Endothelial cell of umbilical vein (primary cell): ENCODE measurements around the gene ARHGEF28. TPM values are rescaled to one million over a fixed set of nuclear protein-coding genes. Genes with fewer than 3 reads are reported as not detected.

Experiments used
- BruUV-seq: library from RNA; stranded (reverse); fragments of 400-500 nt; replicated peaks from 2 replicates; lab custom pipeline; 2021; lab: Mats Ljungman, UMichigan
- CTCF ChIA-PET: fragments of 300-600, 350-600 bp; sonication (Branson Sonifier 250); formaldehyde crosslinking; loops from one replicate; lab custom pipeline; 2021; ENCODE audit warnings: antibody characterized with exemption, inconsistent platforms; lab: Charles Lee
- POLR2A ChIA-PET: fragments of 300-600, 350-600 bp; sonication (Branson Sonifier 250); formaldehyde crosslinking; loops from one replicate; lab custom pipeline; 2021; ENCODE audit warnings: antibody characterized with exemption, inconsistent platforms; lab: Charles Lee
- DNase-seq: peaks from one replicate; pipeline ENCODE4 v3.0.0-alpha.2; 2011; ENCODE audit warnings: low read depth, low spot score
- FAIRE-seq: peaks from 2 replicates; lab custom pipeline; 2011; peaks lifted over from hg19 to GRCh38; lab: Jason Lieb, UNC
- H2AFZ ChIP-seq: 2 replicates; pipeline ENCODE4 v1.6.0; 2012; ENCODE audit warnings: low read depth, low read length, control low read depth, inconsistent platforms
- H3K27ac ChIP-seq: 2 replicates; pipeline ENCODE4 v1.5.1; 2011; ENCODE audit warnings: low read depth, mild to moderate bottlenecking, control low read depth, low read length, moderate library complexity; ENCODE audit not compliant: insufficient read depth
- H3K27me3 ChIP-seq, 2 experiments: 2 replicates each; pipeline versions ENCODE4 v1.6.0 to v1.6.1; 2011; ENCODE audit warnings: low read length in 2 of 2, mixed read lengths in 1 of 2; ENCODE audit not compliant: control insufficient read depth in 2 of 2, insufficient read depth in 2 of 2
- H3K36me3 ChIP-seq, 2 experiments: 2 replicates in 1 of 2; 3 replicates in 1 of 2; pipeline ENCODE4 v1.5.1; 2011; ENCODE audit warnings: low read length in 2 of 2, mild to moderate bottlenecking in 1 of 2, moderate library complexity in 1 of 2; ENCODE audit not compliant: control insufficient read depth in 2 of 2, insufficient read depth in 2 of 2; ENCODE audit errors: extremely low read depth in 1 of 2
- H3K4me1 ChIP-seq: 3 replicates; pipeline ENCODE4 v1.5.1; 2011; ENCODE audit warnings: mild to moderate bottlenecking, low read length; ENCODE audit not compliant: control insufficient read depth, insufficient read depth; ENCODE audit errors: extremely low read depth
- H3K4me2 ChIP-seq: 2 replicates; pipeline ENCODE4 v1.6.1; 2011; ENCODE audit warnings: low read length, control low read depth, mixed read lengths; ENCODE audit not compliant: insufficient read depth
- H3K4me3 ChIP-seq, 3 experiments: fragments of 200-600 bp in 1 of 3; sonication (generic), shearing (Covaris generic) in 1 of 3; replicated peaks in 1 of 3; 2 replicates each; pipeline ENCODE4 v1.5.1; 2011 to 2016; ENCODE audit warnings: control low read depth in 3 of 3, low read length in 3 of 3, mild to moderate bottlenecking in 2 of 3, inconsistent platforms in 1 of 3, low read depth in 1 of 3, moderate library complexity in 1 of 3; ENCODE audit not compliant: insufficient read depth in 1 of 3
- H3K79me2 ChIP-seq: 2 replicates; pipeline ENCODE4 v1.6.0; 2012; ENCODE audit warnings: low read length, inconsistent platforms; ENCODE audit not compliant: control insufficient read depth, insufficient read depth
- H3K9ac ChIP-seq: replicated peaks from 2 replicates; pipeline ENCODE3; 2011; ENCODE audit warnings: low read length, control low read depth; ENCODE audit not compliant: insufficient read depth; ENCODE audit errors: extremely low read depth
- H3K9me1 ChIP-seq: replicated peaks from 3 replicates; pipeline ENCODE4 v1.6.0; 2011; ENCODE audit warnings: mild to moderate bottlenecking, low read length; ENCODE audit not compliant: control insufficient read depth, insufficient read depth; ENCODE audit errors: extremely low read depth
- H3K9me3 ChIP-seq: replicated peaks from 2 replicates; pipeline ENCODE4 v1.5.1; 2012; ENCODE audit warnings: low read length, inconsistent platforms; ENCODE audit not compliant: control insufficient read depth, insufficient read depth
- H4K20me1 ChIP-seq: replicated peaks from 2 replicates; pipeline ENCODE3; 2011; ENCODE audit warnings: mild to moderate bottlenecking, low read length; ENCODE audit not compliant: control insufficient read depth, insufficient read depth; ENCODE audit errors: extremely low read depth
- FOS ChIP-seq: IDR thresholded peaks from 2 replicates; pipeline ENCODE4 v1.6.1; 2011; ENCODE audit warnings: mild to moderate bottlenecking, low read length, moderate library complexity, borderline replicate concordance; ENCODE audit not compliant: insufficient read depth
- GATA2 ChIP-seq: IDR thresholded peaks from 2 replicates; pipeline ENCODE4 v1.7.0; 2011; ENCODE audit warnings: low read depth, mild to moderate bottlenecking, moderate library complexity, mixed read lengths, low read length; ENCODE audit not compliant: insufficient read length, insufficient read depth
- JUN ChIP-seq: IDR thresholded peaks from 2 replicates; pipeline ENCODE4 v1.6.1; 2011; ENCODE audit warnings: borderline replicate concordance, low read depth; ENCODE audit not compliant: insufficient read length, insufficient read depth
- MYC ChIP-seq: IDR thresholded peaks from one replicate; pipeline ENCODE4 v1.6.1; 2011; ENCODE audit warnings: mild to moderate bottlenecking, low read depth, low read length
- POLR2A ChIP-seq: IDR thresholded peaks from 2 replicates; pipeline ENCODE4 v1.6.1; 2012; ENCODE audit warnings: low read depth, mild to moderate bottlenecking, control low read depth, low read length
- POLR2AphosphoS5 ChIP-seq: IDR thresholded peaks from 2 replicates; pipeline ENCODE4 v1.6.1; 2012; ENCODE audit warnings: low read depth, mild to moderate bottlenecking, control low read depth, low read length, moderate library complexity; ENCODE audit not compliant: insufficient read depth
- dilution Hi-C: fragments of 300-500 bp; cut with MboI; formaldehyde crosslinking; loops from one replicate; pipeline ENCODE4 v1.15.0; 2019; ENCODE audit warnings: low sequenced_read_pairs; ENCODE audit not compliant: extremely low pct_ligation_motif_present
- intact Hi-C: fragments of 100-400 bp; cut with micrococcal nuclease; formaldehyde crosslinking; loops from one replicate; pipeline ENCODE4 v1.10.0; 2022
- polyA plus RNA-seq, 4 experiments: library from polyadenylated mRNA; depleted of rRNA in 3 of 4; stranded (reverse) in 3 of 4; unstranded in 1 of 4; fragments of >200 nt; gene quantifications; 2 replicates each; pipeline versions ENCODE4 v1.2.1 to v1.2.3, GENCODE V29; 2011 to 2012; ENCODE audit warnings: missing spikeins in 1 of 4
- total RNA-seq: library from RNA; stranded (reverse); gene quantifications from 2 replicates; pipeline ENCODE4 v1.2.3, GENCODE V29; 2021
- TF ChIP-seq, protein P1 (sequence below), 2 donors: IDR thresholded peaks; 1 replicate in 1 of 2; 2 replicates in 1 of 2; pipeline ENCODE4 v1.5.1; 2011; ENCODE audit warnings: low read length in 2 of 2, mild to moderate bottlenecking in 2 of 2, moderate library complexity in 2 of 2, control low read depth in 1 of 2, inconsistent platforms in 1 of 2, low read depth in 1 of 2; ENCODE audit not compliant: insufficient read depth in 1 of 2; ENCODE audit errors: extremely low read depth in 1 of 2
- TF ChIP-seq, protein P2 (sequence below): IDR thresholded peaks from 2 replicates; pipeline ENCODE4 v1.6.1; 2011; ENCODE audit not compliant: insufficient read depth, insufficient read length

Gene ARHGEF28
- total and polyA plus RNA-seq, 2 donors (not counting 3 experiments of a cell fraction or from before 2014, with no cell fraction given) = 29.5 to 108 TPM

DNA sequence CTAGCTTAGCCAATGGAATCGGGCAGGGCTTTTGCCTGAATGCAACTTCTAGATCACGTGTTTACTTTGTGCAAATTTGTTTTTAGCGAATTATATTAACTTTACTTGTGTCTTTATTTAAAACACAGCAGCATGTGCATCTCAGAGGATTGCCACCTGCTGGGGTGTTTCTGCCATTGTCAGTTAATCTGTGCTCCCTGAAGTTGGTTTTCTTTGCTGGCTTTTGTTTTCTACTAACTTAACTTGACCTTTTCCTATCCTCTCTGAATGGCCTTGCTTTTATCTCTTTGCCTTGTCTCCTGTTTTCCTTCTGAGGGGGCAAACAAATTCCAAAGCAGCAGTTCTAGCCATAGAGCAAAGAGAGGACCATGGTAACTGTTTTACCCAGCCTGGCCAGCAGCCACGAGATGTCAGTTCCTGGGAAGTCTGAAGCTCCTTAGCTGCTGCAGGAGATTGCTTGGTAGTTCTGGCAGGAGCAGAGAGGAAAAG lies 67.6 kb downstream of the ARHGEF28 start:
- Histone ChIP-seq H3K79me2 (peaks cover 86% of the 10 kb centered on the region), H3K36me3 (peaks cover 5 to 16% of the 10 kb centered on the region in 2 experiments), H3K4me3 (no peak overlapping the region), H3K9me3 (no peaks in the 10 kb centered on the region), H3K9ac (no peak overlapping the region), H3K27me3 (no peaks in the 10 kb centered on the region), H3K9me1 (no peaks in the 10 kb centered on the region), H2AFZ (no peak overlapping the region), H3K4me2 (no peak overlapping the region), H3K27ac (peak overlapping the region; percentile 20), H3K4me1 (peaks cover 67% of the 10 kb centered on the region), H4K20me1 (no peaks in the 10 kb centered on the region)
- BruUV-seq = no TSS peak
- CTCF ChIA-PET = interaction anchor here (0.6 to 5.2 kb wide), 31 partner anchors 9 to 103 kb away, joined by 3 to 83 read pairs (median 5); partner anchors contain the start of gene ARHGEF28
- peak; percentile 71 for FAIRE-seq
- POLR2A ChIA-PET = interaction anchor here (0.8 kb wide), 1 partner anchor 55 kb away, joined by 3 read pairs; no protein-coding TSS in a partner anchor
- intact Hi-C loops = loop anchor here (1.0 to 2.0 kb wide), 4 partner anchors 55 to 102 kb away; no protein-coding TSS in a partner anchor
- TF ChIP-seq, protein P1, sequence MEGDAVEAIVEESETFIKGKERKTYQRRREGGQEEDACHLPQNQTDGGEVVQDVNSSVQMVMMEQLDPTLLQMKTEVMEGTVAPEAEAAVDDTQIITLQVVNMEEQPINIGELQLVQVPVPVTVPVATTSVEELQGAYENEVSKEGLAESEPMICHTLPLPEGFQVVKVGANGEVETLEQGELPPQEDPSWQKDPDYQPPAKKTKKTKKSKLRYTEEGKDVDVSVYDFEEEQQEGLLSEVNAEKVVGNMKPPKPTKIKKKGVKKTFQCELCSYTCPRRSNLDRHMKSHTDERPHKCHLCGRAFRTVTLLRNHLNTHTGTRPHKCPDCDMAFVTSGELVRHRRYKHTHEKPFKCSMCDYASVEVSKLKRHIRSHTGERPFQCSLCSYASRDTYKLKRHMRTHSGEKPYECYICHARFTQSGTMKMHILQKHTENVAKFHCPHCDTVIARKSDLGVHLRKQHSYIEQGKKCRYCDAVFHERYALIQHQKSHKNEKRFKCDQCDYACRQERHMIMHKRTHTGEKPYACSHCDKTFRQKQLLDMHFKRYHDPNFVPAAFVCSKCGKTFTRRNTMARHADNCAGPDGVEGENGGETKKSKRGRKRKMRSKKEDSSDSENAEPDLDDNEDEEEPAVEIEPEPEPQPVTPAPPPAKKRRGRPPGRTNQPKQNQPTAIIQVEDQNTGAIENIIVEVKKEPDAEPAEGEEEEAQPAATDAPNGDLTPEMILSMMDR (IDR thresholded peaks at IDR 0.05; ENCODE audit: extremely low read depth in 1 of 2, insufficient read depth in 1 of 2, low read depth in 1 of 2, low read length in 2 of 2) = peak; percentile 52 to 62
- no peak for TF ChIP-seq GATA2
- DNase-seq = peak; percentile 80
- dilution Hi-C loops = no loop called here

DNA sequence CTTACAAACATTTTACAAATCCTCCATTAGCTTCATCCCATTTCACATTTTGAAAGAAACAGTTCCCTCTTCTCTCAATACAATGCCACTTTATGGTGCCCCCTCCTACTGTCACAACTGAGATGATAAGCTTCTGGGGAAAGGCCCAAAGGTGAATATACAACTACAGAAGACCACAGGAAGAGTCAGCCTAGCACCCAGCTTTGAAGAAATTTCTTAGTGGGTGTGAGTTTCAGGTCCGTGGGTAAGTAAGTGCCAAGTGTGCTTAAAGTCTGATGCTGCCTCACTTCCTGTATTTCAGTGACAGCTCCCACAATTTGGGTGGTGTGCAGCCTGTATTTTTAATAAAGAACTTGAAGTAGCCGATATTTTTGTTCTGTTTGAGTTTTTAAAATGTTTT lies 68.1 kb downstream of the ARHGEF28 start:
- no TSS peak for BruUV-seq
- Histone ChIP-seq H3K79me2 (peaks cover 87% of the 10 kb centered on the region), H3K4me1 (peaks cover 67% of the 10 kb centered on the region), H3K4me2 (no peak overlapping the region), H3K27me3 (no peaks in the 10 kb centered on the region), H3K4me3 (no peak overlapping the region), H3K36me3 (peaks cover 8 to 16% of the 10 kb centered on the region in 2 experiments), H3K9me1 (no peaks in the 10 kb centered on the region), H2AFZ (no peak overlapping the region), H4K20me1 (no peaks in the 10 kb centered on the region), H3K9me3 (no peaks in the 10 kb centered on the region), H3K9ac (no peak overlapping the region), H3K27ac (no peak overlapping the region)
- dilution Hi-C loops = no loop called here
- POLR2A ChIA-PET = interaction anchor here (0.8 kb wide), 1 partner anchor 55 kb away, joined by 3 read pairs; no protein-coding TSS in a partner anchor
- FAIRE-seq = no peak
- DNase-seq = no peak
- CTCF ChIA-PET = interaction anchor here (0.7 to 5.2 kb wide), 24 partner anchors 9 to 102 kb away, joined by 3 to 83 read pairs (median 6); partner anchors contain the start of gene ARHGEF28
- no peak for TF ChIP-seq FOS
- TF ChIP-seq POLR2A = no peak
- TF ChIP-seq GATA2 = no peak
- no peak for TF ChIP-seq POLR2AphosphoS5
- no peak for TF ChIP-seq JUN
- no peak for TF ChIP-seq MYC
- TF ChIP-seq, protein P2, sequence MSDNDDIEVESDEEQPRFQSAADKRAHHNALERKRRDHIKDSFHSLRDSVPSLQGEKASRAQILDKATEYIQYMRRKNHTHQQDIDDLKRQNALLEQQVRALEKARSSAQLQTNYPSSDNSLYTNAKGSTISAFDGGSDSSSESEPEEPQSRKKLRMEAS = no peak
- intact Hi-C loops = no loop called here
